HTR-8/SVneo (cell line): ENCODE results near the gene METTL16.
"Not testable (repeated sequence)": the region's sequence is repeated elsewhere in the genome, so short reads cannot be mapped to it uniquely, and the experiment has no call there.

Source experiments
- DNase-seq: peaks from one replicate; pipeline ENCODE4 v3.0.0; 2011; ENCODE audit warnings: low spot score, mixed read lengths; ENCODE audit not compliant: insufficient read length
- FAIRE-seq: peaks from 2 replicates; lab custom pipeline; 2011; peaks lifted over from hg19 to GRCh38; lab: Jason Lieb, UNC

METTL16 gene

GRCh38 chr17:2507015-2507414 is 4.7 kb downstream of the METTL16 start:
- not testable (repeated sequence) for FAIRE-seq, DNase-seq

- peak; percentile 16 for FAIRE-seq
- no peak for DNase-seq
Measured at GRCh38 chr17:2503627-2504026, 8.1 kb downstream of the METTL16 start.

- no peak for DNase-seq
- FAIRE-seq = peak; percentile 4
Measured at GRCh38 chr17:2502871-2503580, 8.7 kb downstream of the METTL16 start.

GRCh38 chr17:2500446-2500845 is 11.2 kb downstream of the METTL16 start:
- FAIRE-seq (no peak), DNase-seq (no peak)

GRCh38 chr17:2489286-2489685 is 22.4 kb downstream of the METTL16 start:
- DNase-seq, FAIRE-seq: not testable (repeated sequence)

GRCh38 chr17:2487306-2487705 is 24.4 kb downstream of the METTL16 start:
- FAIRE-seq = no peak

GRCh38 chr17:2486709-2487108 is 25.0 kb downstream of the METTL16 start:
- DNase-seq, FAIRE-seq: not testable (repeated sequence)

More at GRCh38 chr17:2487306-2487705, 24.4 kb downstream of the METTL16 start:
- no peak for DNase-seq

- no peak for DNase-seq
- no peak for FAIRE-seq
Measured at GRCh38 chr17:2485970-2486369, 25.7 kb downstream of the METTL16 start.

- DNase-seq = no peak
- no peak for FAIRE-seq
Measured at GRCh38 chr17:2485543-2485942, 26.1 kb downstream of the METTL16 start.

GRCh38 chr17:2484876-2485275 is 26.8 kb downstream of the METTL16 start:
- FAIRE-seq (no peak), DNase-seq (no peak)

GRCh38 chr17:2483084-2483483 is 28.6 kb downstream of the METTL16 start:
- no peak for DNase-seq
- FAIRE-seq = no peak

GRCh38 chr17:2482218-2482617 is 29.5 kb downstream of the METTL16 start:
- FAIRE-seq (no peak), DNase-seq (no peak)

GRCh38 chr17:2481760-2482159 is 29.9 kb downstream of the METTL16 start:
- FAIRE-seq = no peak
- no peak for DNase-seq

GRCh38 chr17:2478458-2478857 is 33.2 kb downstream of the METTL16 start:
- no peak for FAIRE-seq
- no peak for DNase-seq

GRCh38 chr17:2475056-2475455 is 36.6 kb downstream of the METTL16 start:
- DNase-seq (no peak), FAIRE-seq (peak; percentile 23)

GRCh38 chr17:2474371-2474770 is 37.3 kb downstream of the METTL16 start:
- DNase-seq = no peak
- no peak for FAIRE-seq

- FAIRE-seq (no peak), DNase-seq (no peak)
Measured at GRCh38 chr17:2468270-2468669, 43.4 kb downstream of the METTL16 start.

GRCh38 chr17:2466931-2467330 is 44.8 kb downstream of the METTL16 start:
- FAIRE-seq = no peak
- no peak for DNase-seq

- no peak for FAIRE-seq
Measured at GRCh38 chr17:2462481-2462880, 49.2 kb downstream of the METTL16 start.

GRCh38 chr17:2459917-2460271 is 51.8 kb downstream of the METTL16 start:
- FAIRE-seq (no peak), DNase-seq (no peak)

More at GRCh38 chr17:2462481-2462880, 49.2 kb downstream of the METTL16 start:
- DNase-seq = no peak

- no peak for DNase-seq
- no peak for FAIRE-seq
Measured at GRCh38 chr17:2457913-2458312, 53.8 kb downstream of the METTL16 start.

GRCh38 chr17:2456475-2456874 is 55.2 kb downstream of the METTL16 start:
- FAIRE-seq = no peak
- DNase-seq = no peak
